ENCODE measurements around the gene BBX. TPM values are rescaled to one million over a fixed set of nuclear protein-coding genes. Genes with fewer than 3 reads are reported as not detected.

The BBX gene
- total RNA-seq (2014; rRNA removed; shearing (Covaris generic)): 51.8 and 60.4 TPM in 2 replicates

DNA sequence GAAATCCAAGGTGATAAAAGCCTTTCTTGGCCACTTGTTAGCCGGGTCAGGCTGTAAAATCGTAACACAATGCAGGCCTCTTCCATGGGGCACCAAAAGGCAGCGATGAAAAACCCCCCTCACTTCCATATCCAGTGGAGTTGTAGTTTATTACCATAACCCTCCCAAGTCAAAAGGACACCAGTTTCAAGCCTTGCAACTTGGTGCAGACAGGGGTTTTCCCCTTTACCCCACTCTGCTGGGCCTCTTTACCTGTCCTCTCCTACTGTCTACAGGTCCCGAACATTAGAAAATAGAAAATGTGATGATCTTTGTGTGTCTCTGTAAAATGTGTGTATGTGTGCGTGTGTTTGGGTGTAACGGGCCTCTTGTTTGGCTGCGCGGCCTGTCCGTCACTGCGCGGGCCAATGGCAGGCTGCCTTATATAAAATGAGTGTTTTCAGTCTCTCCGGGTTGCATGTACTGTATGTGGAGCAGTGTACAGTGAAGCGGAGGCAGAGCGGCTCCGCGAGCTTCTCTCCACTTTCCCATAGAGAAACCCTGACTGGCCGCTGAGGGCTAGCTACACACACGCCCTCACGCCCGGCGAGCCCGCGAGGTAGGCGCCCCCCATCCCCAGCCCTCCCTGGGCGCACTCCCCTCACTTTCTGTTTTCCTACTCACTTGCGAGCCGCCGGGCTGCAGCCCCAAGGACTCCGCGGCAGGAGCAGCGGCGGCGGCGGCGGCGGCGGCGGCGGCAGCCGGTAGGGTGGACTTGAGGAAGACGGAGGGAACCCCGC is at the start of gene BBX:
Gene BBX, plus strand, starts transcription at position 453 of the 779 bp plus-strand sequence. CDS start 187,499 bp downstream, outside the sequence.

Other genes with a start within 250 kb of the BBX start
- gene CCDC54, start 145.5 kb upstream of the BBX start, total RNA-seq (2014; rRNA removed; shearing (Covaris generic)): not detected in 2 replicates

Data from A375 (cell line).